ENCODE results near the gene SPRN. TPM values are rescaled to one million over a fixed set of nuclear protein-coding genes. Genes with fewer than 3 reads are reported as not detected.
"Not testable (repeated sequence)": the region's sequence is repeated elsewhere in the genome, so short reads cannot be mapped to it uniquely, and the experiment has no call there.

SPRN gene
- not detected in 2 replicates for total RNA-seq

GRCh38 chr10:133424601-133425000 is at the start of gene SPRN:
TSS of gene SPRN (minus strand) at chr10:133424625. CDS start at chr10:133423681, 944 bp downstream.
- H3K36me3 ChIP-seq (ENCODE audit: control insufficient read depth, insufficient read depth, low read length); H3K27me3 ChIP-seq (ENCODE audit: control insufficient read depth, insufficient read depth, low read length); FAIRE-seq; DNase-seq (ENCODE audit: low read depth); H3K4me3 ChIP-seq (ENCODE audit: low read depth, low read length): not testable (repeated sequence)

GRCh38 chr10:133474027-133474426 is 49.6 kb upstream of the SPRN start:
- Histone ChIP-seq H3K27me3 (ENCODE audit: control insufficient read depth, insufficient read depth, low read length) (no peaks in the 10 kb centered on the region), H3K36me3 (ENCODE audit: control insufficient read depth, insufficient read depth, low read length) (no peaks in the 10 kb centered on the region), H3K4me3 (ENCODE audit: low read depth, low read length) (no peak overlapping the region)
- no peak for TF ChIP-seq CTCF (IDR thresholded peaks at IDR 0.05; ENCODE audit: insufficient read depth, low read length, severe bottlenecking)
- FAIRE-seq (no peak), DNase-seq (ENCODE audit: low read depth) (no peak)

GRCh38 chr10:133473270-133473669 is 48.8 kb upstream of the SPRN start:
- no peak for TF ChIP-seq CTCF (IDR thresholded peaks at IDR 0.05; ENCODE audit: insufficient read depth, low read length, severe bottlenecking)
- Histone ChIP-seq H3K36me3 (ENCODE audit: control insufficient read depth, insufficient read depth, low read length) (no peaks in the 10 kb centered on the region), H3K4me3 (ENCODE audit: low read depth, low read length) (no peak overlapping the region), H3K27me3 (ENCODE audit: control insufficient read depth, insufficient read depth, low read length) (no peaks in the 10 kb centered on the region)
- FAIRE-seq (no peak), DNase-seq (ENCODE audit: low read depth) (no peak)

- no peaks in the 10 kb centered on the region for H3K36me3 ChIP-seq (ENCODE audit: control insufficient read depth, insufficient read depth, low read length)
- no peak overlapping the region for H3K4me3 ChIP-seq (ENCODE audit: low read depth, low read length)
- no peaks in the 10 kb centered on the region for H3K27me3 ChIP-seq (ENCODE audit: control insufficient read depth, insufficient read depth, low read length)
- no peak for TF ChIP-seq CTCF (IDR thresholded peaks at IDR 0.05; ENCODE audit: insufficient read depth, low read length, severe bottlenecking)
- no peak for DNase-seq (ENCODE audit: low read depth)
- no peak for FAIRE-seq
Measured at GRCh38 chr10:133471300-133472109, 47.1 kb upstream of the SPRN start.

- not testable (repeated sequence) for H3K4me3 ChIP-seq (ENCODE audit: low read depth, low read length); H3K27me3 ChIP-seq (ENCODE audit: control insufficient read depth, insufficient read depth, low read length); DNase-seq (ENCODE audit: low read depth); FAIRE-seq; H3K36me3 ChIP-seq (ENCODE audit: control insufficient read depth, insufficient read depth, low read length)
Measured at GRCh38 chr10:133469205-133469604, 44.8 kb upstream of the SPRN start.

GRCh38 chr10:133467286-133467911 is 43.0 kb upstream of the SPRN start:
- Histone ChIP-seq H3K4me3 (ENCODE audit: low read depth, low read length) (no peak overlapping the region), H3K36me3 (ENCODE audit: control insufficient read depth, insufficient read depth, low read length) (no peaks in the 10 kb centered on the region), H3K27me3 (ENCODE audit: control insufficient read depth, insufficient read depth, low read length) (no peaks in the 10 kb centered on the region)
- DNase-seq (ENCODE audit: low read depth) (no peak), FAIRE-seq (peak; percentile 90)
- TF ChIP-seq CTCF (IDR thresholded peaks at IDR 0.05; ENCODE audit: insufficient read depth, low read length, severe bottlenecking), result no peak
